Kidney (tissue), 14 donors: ENCODE data around the gene TNK2. TPM values are rescaled to one million over a fixed set of nuclear protein-coding genes. Genes with fewer than 3 reads are reported as not detected.
"Not testable (repeated sequence)": the region's sequence is repeated elsewhere in the genome, so short reads cannot be mapped to it uniquely, and the experiment has no call there.

ENCODE experiments used
- DNase-seq, 5 donors: peaks; one replicate each; pipeline ENCODE4 v3.0.0-alpha.2; 2013 to 2020
- FAIRE-seq: peaks from 2 replicates; lab custom pipeline; 2012; peaks lifted over from hg19 to GRCh38; lab: Jason Lieb, UNC
- H3K27ac ChIP-seq, 2 donors: one replicate each; pipeline ENCODE4 v1.7.0; 2013; ENCODE audit warnings: low read depth in 2 of 2, low read length in 2 of 2, inconsistent platforms in 1 of 2
- H3K27me3 ChIP-seq: one replicate; pipeline ENCODE4 v1.7.1; 2013; ENCODE audit warnings: low read length, inconsistent platforms; ENCODE audit not compliant: control insufficient read depth, insufficient read depth
- H3K36me3 ChIP-seq, 3 donors: one replicate each; pipeline versions ENCODE4 v1.7.0 to v1.7.1; 2013; ENCODE audit warnings: low read length in 3 of 3, control low read depth in 1 of 3, inconsistent platforms in 1 of 3; ENCODE audit not compliant: insufficient read depth in 3 of 3, control insufficient read depth in 2 of 3
- H3K4me1 ChIP-seq, 3 donors: one replicate each; pipeline versions ENCODE4 v1.7.0 to v1.7.1; 2013; ENCODE audit warnings: low read length in 3 of 3, inconsistent platforms in 1 of 3, low read depth in 1 of 3; ENCODE audit not compliant: control insufficient read depth in 2 of 3, insufficient read depth in 2 of 3
- H3K4me3 ChIP-seq, 3 donors: one replicate each; pipeline versions ENCODE4 v1.7.0 to v1.8.1; 2013; ENCODE audit warnings: low read length in 3 of 3, control low read depth in 1 of 3, inconsistent platforms in 1 of 3
- H3K9ac ChIP-seq, 3 donors: one replicate each; pipeline versions ENCODE4 v1.7.0 to v1.7.1; 2013; ENCODE audit warnings: low read length in 3 of 3, control low read depth in 1 of 3, inconsistent platforms in 1 of 3
- H3K9me3 ChIP-seq, 3 donors: one replicate each; pipeline versions ENCODE4 v1.7.0 to v1.7.1; 2013; ENCODE audit warnings: low read length in 3 of 3, control low read depth in 1 of 3, inconsistent platforms in 1 of 3; ENCODE audit not compliant: control insufficient read depth in 2 of 3, insufficient read depth in 1 of 3
- intact Hi-C: fragments of 100-400 bp; cut with DNase I; formaldehyde crosslinking; loops from one replicate; pipeline ENCODE4 v1.11.1; 2022
- polyA plus RNA-seq: library from polyadenylated mRNA; stranded (reverse); fragments of 350-450 nt; fragmentation: Illumina TruSeq; extraction: RNeasy Lipid Tissue Mini Kit (QIAGEN cat#74804); gene quantifications from one replicate; pipeline ENCODE4 v1.2.3, GENCODE V29; 2014; ENCODE audit warnings: low read depth, low replicate concordance; ENCODE audit not compliant: insufficient read depth
- total RNA-seq: library from RNA; stranded (reverse); fragmentation: NEBNext Ultra II Directional; extraction: Animal tissue kit (Norgen Biotek cat#: 25700); gene quantifications from one replicate; pipeline ENCODE4 v1.2.1, GENCODE V29; 2021
- TF ChIP-seq, protein P1 (sequence below): IDR thresholded peaks from 3 replicates; pipeline ENCODE4 v1.5.1; 2012; ENCODE audit warnings: mild to moderate bottlenecking, moderate library complexity, borderline replicate concordance; ENCODE audit not compliant: insufficient read depth; ENCODE audit errors: extremely low read depth
- donor health status: control.
- donor health status: control.
- donor health status: control.
- donor health status: control.
- donor health status: control.
- donor health status: DM: yes; HTN: yes; CAD: no.
- donor health status: Normal renal cell carcinoma (clear cell type).

Gene TNK2
- total and polyA plus RNA-seq, 2 donors from 2014 or later: 14.7 to 42.5 TPM

DNA sequence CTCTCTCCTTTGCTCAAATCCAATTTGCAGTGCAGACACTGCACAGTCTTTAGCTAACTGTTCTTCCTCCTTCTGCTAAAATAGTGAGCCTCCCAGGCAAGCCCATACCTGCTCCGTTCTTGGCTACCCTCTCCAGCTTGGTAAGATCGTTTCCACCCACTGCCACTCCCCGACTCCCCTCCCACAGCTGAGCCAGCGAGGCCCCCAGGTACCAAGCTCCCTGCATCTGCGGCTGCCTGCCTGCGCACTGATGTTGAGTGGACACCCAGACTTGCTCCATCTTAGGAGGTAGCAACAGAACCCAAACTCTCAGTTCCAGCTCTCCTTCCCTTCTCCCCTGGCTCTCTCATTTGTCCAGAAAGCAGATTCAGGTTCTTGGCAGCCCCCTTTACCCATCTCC is 7.9 kb upstream of the TNK2 start:
- Histone ChIP-seq H3K9ac (no peak overlapping the region), H3K27me3 (no peaks in the 10 kb centered on the region), H3K4me3 (no peak overlapping the region), H3K4me1 (peaks cover 0 to 4% (median 0%) of the 10 kb centered on the region in 3 donors), H3K9me3 (no peaks in the 10 kb centered on the region), H3K27ac (no peak overlapping the region), H3K36me3 (no peaks in the 10 kb centered on the region)
- no peak for FAIRE-seq
- no peak for DNase-seq
- TF ChIP-seq, protein P1, sequence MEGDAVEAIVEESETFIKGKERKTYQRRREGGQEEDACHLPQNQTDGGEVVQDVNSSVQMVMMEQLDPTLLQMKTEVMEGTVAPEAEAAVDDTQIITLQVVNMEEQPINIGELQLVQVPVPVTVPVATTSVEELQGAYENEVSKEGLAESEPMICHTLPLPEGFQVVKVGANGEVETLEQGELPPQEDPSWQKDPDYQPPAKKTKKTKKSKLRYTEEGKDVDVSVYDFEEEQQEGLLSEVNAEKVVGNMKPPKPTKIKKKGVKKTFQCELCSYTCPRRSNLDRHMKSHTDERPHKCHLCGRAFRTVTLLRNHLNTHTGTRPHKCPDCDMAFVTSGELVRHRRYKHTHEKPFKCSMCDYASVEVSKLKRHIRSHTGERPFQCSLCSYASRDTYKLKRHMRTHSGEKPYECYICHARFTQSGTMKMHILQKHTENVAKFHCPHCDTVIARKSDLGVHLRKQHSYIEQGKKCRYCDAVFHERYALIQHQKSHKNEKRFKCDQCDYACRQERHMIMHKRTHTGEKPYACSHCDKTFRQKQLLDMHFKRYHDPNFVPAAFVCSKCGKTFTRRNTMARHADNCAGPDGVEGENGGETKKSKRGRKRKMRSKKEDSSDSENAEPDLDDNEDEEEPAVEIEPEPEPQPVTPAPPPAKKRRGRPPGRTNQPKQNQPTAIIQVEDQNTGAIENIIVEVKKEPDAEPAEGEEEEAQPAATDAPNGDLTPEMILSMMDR: no peak
- intact Hi-C loops: loop anchor here (10.0 kb wide), 1 partner anchor 51 kb away; no protein-coding TSS in a partner anchor

DNA sequence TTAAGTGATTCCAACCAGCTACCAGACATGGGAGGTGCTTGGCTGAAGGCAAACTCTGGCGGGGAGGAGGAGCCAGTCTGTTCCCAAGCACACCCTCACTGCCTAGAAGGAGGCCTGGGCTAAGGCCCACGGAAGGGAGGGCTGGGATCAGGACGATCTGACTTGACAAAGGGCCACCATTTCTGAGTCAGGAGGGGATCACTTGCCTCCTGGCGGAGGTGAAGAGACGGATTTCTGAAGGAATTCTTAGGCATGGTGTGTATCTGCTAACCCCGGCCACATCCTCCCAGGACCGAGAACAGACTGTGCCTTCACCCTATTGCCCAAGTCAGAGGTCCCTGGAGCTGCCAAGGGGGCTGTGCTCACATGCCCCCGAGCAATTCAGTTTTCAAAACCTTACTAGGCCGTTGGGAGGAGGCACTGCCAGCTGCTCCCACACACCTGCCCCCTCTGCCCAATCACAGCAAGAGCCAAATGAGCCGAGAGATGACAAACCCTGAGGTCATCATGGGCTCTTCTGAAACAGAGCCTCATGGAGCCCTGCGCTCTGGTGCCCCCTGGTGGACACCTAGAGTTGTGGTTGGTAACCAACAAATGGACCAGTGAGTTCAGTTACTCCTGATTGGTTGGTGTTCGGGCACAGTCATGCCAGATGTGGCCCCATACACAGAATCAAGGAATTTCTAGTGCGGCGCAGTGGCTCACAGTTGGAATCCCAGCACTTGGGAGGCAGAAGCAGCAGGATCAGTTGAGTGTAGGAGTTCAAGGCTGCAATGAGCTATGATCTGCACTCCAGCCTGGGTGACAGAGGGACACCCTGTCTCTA is 6.5 kb upstream of the TNK2 start:
- peak overlapping the region in 1 of 2 donors; percentile 32 for H3K27ac ChIP-seq

DNA sequence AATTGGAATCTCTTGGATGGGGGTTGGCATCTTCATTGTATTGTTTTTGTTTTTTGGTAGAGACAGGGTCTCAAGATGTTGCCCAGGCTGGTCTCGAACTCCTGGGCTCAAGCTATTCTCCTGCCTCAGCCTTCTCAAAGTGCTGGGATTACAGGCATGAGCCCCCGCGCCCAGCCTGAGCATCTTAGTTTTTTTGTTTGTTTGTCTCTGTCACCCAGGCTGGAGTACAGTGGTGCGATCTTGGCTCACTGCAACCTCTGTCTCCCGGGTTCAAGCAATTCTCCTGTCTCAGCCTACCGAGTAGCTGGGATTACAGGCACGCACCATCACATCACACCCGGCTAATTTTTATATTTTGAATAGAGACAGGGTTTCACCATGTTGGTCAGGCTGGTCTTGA is 5.8 kb upstream of the TNK2 start:
- not testable (repeated sequence) for H3K36me3 ChIP-seq, DNase-seq, H3K27ac ChIP-seq, H3K9ac ChIP-seq, FAIRE-seq, H3K27me3 ChIP-seq, H3K4me1 ChIP-seq, H3K4me3 ChIP-seq, H3K9me3 ChIP-seq
- intact Hi-C loops: loop anchor here (10.0 kb wide), 1 partner anchor 49 kb away; no protein-coding TSS in a partner anchor

More for the DNA sequence above, 6.5 kb upstream of the TNK2 start:
- H3K27me3 ChIP-seq: no peaks in the 10 kb centered on the region
- no peaks in the 10 kb centered on the region for H3K9me3 ChIP-seq
- intact Hi-C loops: loop anchor here (10.0 kb wide), 1 partner anchor 50 kb away; no protein-coding TSS in a partner anchor
- no peak overlapping the region for H3K4me3 ChIP-seq
- FAIRE-seq (peak; percentile 42), DNase-seq (peak; percentile 93 to 97 (median 95))
- H3K9ac ChIP-seq: no peak overlapping the region
- TF ChIP-seq, protein P1: peak; percentile 95
- peaks cover 0 to 8% (median 0%) of the 10 kb centered on the region in 3 donors for H3K4me1 ChIP-seq
- H3K36me3 ChIP-seq: no peaks in the 10 kb centered on the region

DNA sequence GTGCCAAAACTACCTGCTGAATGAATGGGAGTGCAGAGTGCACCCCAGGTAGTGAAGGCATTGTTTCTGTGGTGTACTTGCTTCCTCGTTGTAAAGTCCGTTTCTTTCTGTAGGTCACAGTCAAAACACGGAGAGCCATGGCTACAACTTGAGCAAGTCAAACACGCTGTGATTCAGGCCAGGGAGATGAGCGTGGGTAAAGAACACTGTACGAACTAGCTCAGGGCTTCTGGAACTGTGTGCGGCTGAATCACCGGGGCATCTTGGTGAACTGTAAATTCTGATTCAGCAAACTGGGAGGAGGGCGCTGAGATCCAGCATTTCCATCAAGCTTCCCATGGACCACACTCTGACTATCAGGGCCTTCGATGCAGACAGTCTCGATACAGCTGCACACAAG is 5.0 kb upstream of the TNK2 start:
- no peaks in the 10 kb centered on the region for H3K27me3 ChIP-seq
- no peaks in the 10 kb centered on the region for H3K36me3 ChIP-seq
- H3K4me3 ChIP-seq: no peak overlapping the region
- FAIRE-seq (no peak), DNase-seq (no peak)
- H3K27ac ChIP-seq: no peak overlapping the region
- intact Hi-C loops: loop anchor here (10.0 kb wide), 1 partner anchor 49 kb away; no protein-coding TSS in a partner anchor
- peaks cover 0 to 9% (median 0%) of the 10 kb centered on the region in 3 donors for H3K4me1 ChIP-seq
- TF ChIP-seq, protein P1: no peak
- H3K9ac ChIP-seq: no peak overlapping the region
- H3K9me3 ChIP-seq: no peaks in the 10 kb centered on the region
